ENCODE data around the gene CLTB. TPM values are rescaled to one million over a fixed set of nuclear protein-coding genes. Genes with fewer than 3 reads are reported as not detected.

CLTB gene
- total RNA-seq, 4 donors from 2014 or later: 183 to 233 (median 197) TPM

DNA sequence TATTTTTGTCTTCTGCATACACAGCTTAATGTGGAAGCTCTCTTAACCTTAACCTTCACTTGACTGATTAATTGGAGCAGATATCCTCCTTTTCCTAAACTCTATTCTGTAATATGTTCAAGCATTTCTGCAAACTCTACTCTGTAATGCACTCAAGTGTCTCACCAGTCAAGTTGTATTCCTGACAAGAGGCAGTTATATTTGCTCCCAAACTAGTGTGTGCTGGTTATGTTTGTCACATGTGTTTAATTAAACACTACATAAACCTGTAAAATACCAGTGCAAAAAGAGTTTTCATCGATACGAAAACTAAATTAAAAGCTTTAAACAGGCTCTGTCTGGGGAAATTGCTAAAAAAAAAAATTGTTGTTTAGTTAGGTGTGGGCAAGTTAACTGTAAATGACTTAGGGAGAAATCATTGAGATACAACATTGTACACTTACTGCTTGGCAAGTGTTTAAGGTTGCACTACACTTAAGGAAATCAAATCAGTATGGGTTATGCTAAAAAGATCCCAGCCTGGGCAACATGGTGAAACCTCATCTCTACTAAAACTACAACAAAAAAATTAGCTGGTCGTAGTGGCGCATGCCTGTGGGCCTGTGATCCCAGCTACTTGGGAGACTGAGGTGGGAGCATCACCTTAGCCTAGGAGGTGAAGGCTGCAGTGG, 38.5 kb upstream of the CLTB start:
- no peak overlapping the region for H3K4me3 ChIP-seq

DNA sequence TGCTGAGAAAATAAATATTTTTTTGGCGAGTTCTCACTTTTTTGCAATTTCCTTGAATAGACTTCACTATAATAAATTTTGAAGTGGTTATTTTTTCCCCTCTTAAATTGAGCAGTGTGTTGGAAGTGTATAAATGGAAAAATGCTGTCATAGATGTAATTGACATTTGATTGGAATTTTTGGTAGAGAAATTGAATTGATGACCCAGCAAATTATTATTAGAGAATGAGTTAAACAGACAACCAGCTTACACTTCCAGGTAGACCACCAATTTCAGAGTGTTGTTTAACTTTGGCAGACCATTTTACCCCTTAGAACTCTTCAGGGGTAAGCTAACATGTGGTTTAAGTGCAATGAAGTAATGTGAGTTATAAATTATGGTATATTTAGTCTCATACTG, 33.7 kb upstream of the CLTB start:
- no peak overlapping the region for H3K27ac ChIP-seq
- WGBS, 2 donors: 75 to 82% methylated on average over 1 of the region's 1 CpG
- no peak overlapping the region for H3K4me3 ChIP-seq
- no peak for DNase-seq (ENCODE audit: low spot score in 2 of 2)
- H3K27me3 ChIP-seq: no peaks in the 10 kb centered on the region
- TF ChIP-seq POLR2A (IDR thresholded peaks at IDR 0.05) (no peak), EP300 (IDR thresholded peaks at IDR 0.05) (no peak)
- TF ChIP-seq, protein P1, sequence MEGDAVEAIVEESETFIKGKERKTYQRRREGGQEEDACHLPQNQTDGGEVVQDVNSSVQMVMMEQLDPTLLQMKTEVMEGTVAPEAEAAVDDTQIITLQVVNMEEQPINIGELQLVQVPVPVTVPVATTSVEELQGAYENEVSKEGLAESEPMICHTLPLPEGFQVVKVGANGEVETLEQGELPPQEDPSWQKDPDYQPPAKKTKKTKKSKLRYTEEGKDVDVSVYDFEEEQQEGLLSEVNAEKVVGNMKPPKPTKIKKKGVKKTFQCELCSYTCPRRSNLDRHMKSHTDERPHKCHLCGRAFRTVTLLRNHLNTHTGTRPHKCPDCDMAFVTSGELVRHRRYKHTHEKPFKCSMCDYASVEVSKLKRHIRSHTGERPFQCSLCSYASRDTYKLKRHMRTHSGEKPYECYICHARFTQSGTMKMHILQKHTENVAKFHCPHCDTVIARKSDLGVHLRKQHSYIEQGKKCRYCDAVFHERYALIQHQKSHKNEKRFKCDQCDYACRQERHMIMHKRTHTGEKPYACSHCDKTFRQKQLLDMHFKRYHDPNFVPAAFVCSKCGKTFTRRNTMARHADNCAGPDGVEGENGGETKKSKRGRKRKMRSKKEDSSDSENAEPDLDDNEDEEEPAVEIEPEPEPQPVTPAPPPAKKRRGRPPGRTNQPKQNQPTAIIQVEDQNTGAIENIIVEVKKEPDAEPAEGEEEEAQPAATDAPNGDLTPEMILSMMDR (IDR thresholded peaks at IDR 0.05): no peak
- peaks cover 0 to 59% (median 25%) of the 10 kb centered on the region in 4 donors for H3K4me1 ChIP-seq
- no peaks in the 10 kb centered on the region for H3K9me3 ChIP-seq
- H3K36me3 ChIP-seq: peaks cover 0 to 9% (median 0%) of the 10 kb centered on the region in 3 donors

More for the DNA sequence above, 38.5 kb upstream of the CLTB start:
- TF ChIP-seq EP300 (IDR thresholded peaks at IDR 0.05): no peak
- TF ChIP-seq, protein P1 (IDR thresholded peaks at IDR 0.05): no peak
- TF ChIP-seq POLR2A (IDR thresholded peaks at IDR 0.05): no peak
- Histone ChIP-seq H3K36me3 (peaks cover 0 to 9% (median 0%) of the 10 kb centered on the region in 3 donors), H3K4me1 (peaks cover 0 to 74% (median 8%) of the 10 kb centered on the region in 4 donors), H3K9me3 (no peaks in the 10 kb centered on the region), H3K27me3 (no peaks in the 10 kb centered on the region), H3K27ac (no peak overlapping the region)
- DNase-seq (ENCODE audit: low spot score in 2 of 2): no peak
- WGBS, 2 donors: 84 to 87% methylated on average over 4 of the region's 4 CpGs

DNA sequence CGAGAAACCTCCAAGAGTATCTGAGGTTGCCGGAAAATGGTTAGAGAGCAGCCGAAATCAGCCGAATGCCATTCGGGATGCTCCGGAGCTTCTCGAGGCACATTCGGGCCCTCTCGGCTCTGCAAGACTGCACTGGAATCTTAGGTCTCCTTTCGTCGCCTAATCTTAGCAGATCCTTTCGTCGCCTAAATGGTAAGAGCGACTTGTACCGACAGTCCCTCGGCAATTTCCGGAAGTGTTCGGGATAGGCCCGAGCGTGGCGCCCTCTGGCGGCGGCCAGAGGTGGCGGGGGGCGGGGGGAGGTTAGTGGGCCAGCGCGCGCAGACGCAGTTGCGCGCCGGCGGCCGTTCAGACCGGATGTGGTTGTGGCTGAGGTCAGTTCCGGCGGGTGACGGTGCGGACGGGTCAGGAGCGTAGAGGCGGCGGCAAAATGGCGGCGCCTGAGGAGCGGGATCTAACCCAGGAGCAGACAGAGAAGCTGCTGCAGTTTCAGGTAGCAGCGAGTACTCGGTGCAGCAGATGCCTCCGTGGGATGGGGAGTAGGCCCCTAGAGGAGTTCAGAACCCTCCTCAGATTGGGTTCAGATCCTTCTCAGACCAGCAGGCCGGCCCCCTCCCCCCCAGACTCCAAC, 31.8 kb upstream of the CLTB start, which contains the start of gene FAF2:
TSS of gene FAF2 (plus strand) at position 408 of the 631 bp plus-strand sequence. CDS start at position 431, 23 bp downstream.
- Histone ChIP-seq H3K27me3 (no peaks in the 10 kb centered on the region), H3K9me3 (no peaks in the 10 kb centered on the region), H3K4me1 (peaks cover 0 to 48% (median 25%) of the 10 kb centered on the region in 4 donors), H3K36me3 (peaks cover 0 to 2% (median 0%) of the 10 kb centered on the region in 3 donors), H3K27ac (peak within 1 kb of the TSS; percentile 89 to 99 (median 98)), H3K4me3 (peak within 1 kb of the TSS; percentile 80 to 95 (median 86))
- 0% methylated on average over 48 to 50 of the region's 50 CpGs for WGBS, 2 donors
- peak; percentile 74 to 89 for TF ChIP-seq POLR2A (IDR thresholded peaks at IDR 0.05)
- peak; percentile 94 to 95 for TF ChIP-seq EP300 (IDR thresholded peaks at IDR 0.05)
- TF ChIP-seq, protein P1 (IDR thresholded peaks at IDR 0.05): peak; percentile 98 to 100 (median 99)
- peak; percentile 95 to 99 for DNase-seq (ENCODE audit: low spot score in 2 of 2)

DNA sequence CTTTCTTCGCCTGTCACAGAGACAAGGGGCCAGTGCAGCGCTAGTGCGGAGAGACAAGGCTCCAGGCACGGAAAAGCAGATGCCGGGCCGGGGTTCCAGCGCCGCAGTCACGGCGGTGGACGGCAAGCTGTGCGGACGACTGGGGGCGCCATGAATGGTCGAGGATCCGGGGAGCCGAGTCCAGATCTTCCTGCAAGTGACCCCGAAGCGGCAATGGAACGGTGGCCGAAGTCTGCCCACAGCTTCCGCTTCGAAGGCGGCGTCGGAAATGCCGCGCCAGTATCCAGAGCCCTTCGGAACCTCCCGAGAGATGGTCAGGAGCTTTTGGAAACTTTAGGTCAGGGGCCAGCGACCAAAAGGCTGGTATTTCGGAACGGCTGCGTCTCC, 31.2 kb upstream of the CLTB start:
- H3K27me3 ChIP-seq: no peaks in the 10 kb centered on the region
- H3K36me3 ChIP-seq: no peaks in the 10 kb centered on the region
- 0 to 1% methylated on average over 34 of the region's 34 CpGs for WGBS, 2 donors
- H3K4me3 ChIP-seq: peak overlapping the region; percentile 80 to 95 (median 86)
- TF ChIP-seq, protein P1 (IDR thresholded peaks at IDR 0.05): no peak
- no peak for TF ChIP-seq POLR2A (IDR thresholded peaks at IDR 0.05)
- no peak for TF ChIP-seq EP300 (IDR thresholded peaks at IDR 0.05)
- H3K9me3 ChIP-seq: no peaks in the 10 kb centered on the region
- peak in 1 of 2 donors; percentile 17 for DNase-seq (ENCODE audit: low spot score in 2 of 2)
- H3K27ac ChIP-seq: peak overlapping the region; percentile 89 to 99 (median 98)
- H3K4me1 ChIP-seq: peaks cover 0 to 43% (median 24%) of the 10 kb centered on the region in 4 donors

Data from tibial nerve (tissue), 4 donors.